HepG2 (cell line): ENCODE data around the gene CIROP. TPM values are rescaled to one million over a fixed set of nuclear protein-coding genes. Genes with fewer than 3 reads are reported as not detected.

Experiments
- ATF1 ChIP-seq: IDR thresholded peaks from 2 replicates; pipeline ENCODE4 v1.6.1; 2016; ENCODE audit warnings: mild to moderate bottlenecking, control low read depth
- CHCHD3 ChIP-seq: sonication (generic); formaldehyde crosslinking; IDR thresholded peaks from 2 replicates; pipeline ENCODE4 v1.8.0; 2022; ENCODE audit warnings: mild to moderate bottlenecking, missing genetic modification reagents, moderate library complexity
- FOXA3 ChIP-seq: IDR thresholded peaks from 2 replicates; pipeline ENCODE4 v1.6.1; 2016; ENCODE audit warnings: missing genetic modification reagents, missing compliant biosample characterization
- HCFC1 ChIP-seq: fragments of 150-350 bp; IDR thresholded peaks from 2 replicates; pipeline ENCODE4 v1.6.1; 2014; ENCODE audit warnings: low read depth, low read length
- HDAC6 ChIP-seq: fragments of 200-600 bp; sonication (generic); IDR thresholded peaks from 2 replicates; pipeline ENCODE4 v1.7.0; 2017; ENCODE audit warnings: mild to moderate bottlenecking, antibody characterized with exemption, low read length, low read depth
- HHEX ChIP-seq: IDR thresholded peaks from 2 replicates; pipeline ENCODE4 v1.6.1; 2016; ENCODE audit warnings: control low read depth
- SNAI1 ChIP-seq: sonication (generic); formaldehyde crosslinking; IDR thresholded peaks from 2 replicates; pipeline ENCODE4 v1.5.0; 2020; ENCODE audit warnings: mild to moderate bottlenecking, missing genetic modification reagents, borderline replicate concordance
- ZFP90 ChIP-seq: sonication (generic); formaldehyde crosslinking; IDR thresholded peaks from 2 replicates; pipeline ENCODE4 v1.8.0; 2022; ENCODE audit warnings: missing genetic modification reagents, mild to moderate bottlenecking, inconsistent platforms, borderline replicate concordance
- ZFX ChIP-seq: sonication (generic); formaldehyde crosslinking; IDR thresholded peaks from 2 replicates; pipeline ENCODE4 v1.4.0; 2020; ENCODE audit warnings: mild to moderate bottlenecking, low read depth, missing genetic modification reagents, moderate library complexity
- ZMYM4 ChIP-seq: sonication (generic); formaldehyde crosslinking; IDR thresholded peaks from 2 replicates; pipeline ENCODE4 v1.8.1; 2023; ENCODE audit warnings: mild to moderate bottlenecking, missing genetic modification reagents
- ZNF20 ChIP-seq: sonication (generic); formaldehyde crosslinking; IDR thresholded peaks from 2 replicates; pipeline ENCODE4 v1.4.0; 2020; ENCODE audit warnings: mild to moderate bottlenecking, moderate library complexity, missing genetic modification reagents
- ZNF3 ChIP-seq: IDR thresholded peaks from 2 replicates; pipeline ENCODE4 v1.7.0; 2017; ENCODE audit warnings: inconsistent platforms
- ZNF546 ChIP-seq: sonication (generic); formaldehyde crosslinking; conservative IDR thresholded peaks from 2 replicates; pipeline ENCODE4 v1.8.1; 2023; ENCODE audit warnings: mild to moderate bottlenecking, missing genetic modification reagents
- ZNF572 ChIP-seq: sonication (generic); formaldehyde crosslinking; IDR thresholded peaks from 2 replicates; pipeline ENCODE4 v1.5.1; 2020; ENCODE audit warnings: mild to moderate bottlenecking, missing genetic modification reagents
- ZNF879 ChIP-seq: sonication (generic); formaldehyde crosslinking; IDR thresholded peaks from 2 replicates; pipeline ENCODE4 v1.8.1; 2023; ENCODE audit warnings: missing genetic modification reagents
- ZSCAN12 ChIP-seq: sonication (generic); formaldehyde crosslinking; IDR thresholded peaks from 2 replicates; pipeline ENCODE4 v1.9.0; 2021; ENCODE audit warnings: mild to moderate bottlenecking, missing genetic modification reagents
- ZSCAN9 ChIP-seq: IDR thresholded peaks from 2 replicates; pipeline ENCODE4 v1.6.1; 2016; ENCODE audit warnings: borderline replicate concordance
- polyA plus RNA-seq, 8 experiments: library from polyadenylated mRNA; depleted of rRNA in 3 of 8; stranded (reverse) in 7 of 8; unstranded in 1 of 8; fragments of >200 nt; fragmentation: Illumina TruSeq in 4 of 8; extraction: Trizol in 4 of 8; gene quantifications; 2 replicates each; pipeline versions ENCODE4 v1.2.1 to v1.2.3, GENCODE V29; 2011 to 2016; ENCODE audit warnings: low read depth in 4 of 8, missing spikeins in 1 of 8, mixed read lengths in 1 of 8; ENCODE audit not compliant: insufficient read depth in 1 of 8
- total RNA-seq, 5 experiments: library from RNA; depleted of rRNA; stranded (reverse); fragments of >200 nt; fragmentation: Illumina TruSeq; extraction: Trizol; gene quantifications; 2 replicates each; pipeline ENCODE4 v1.2.3, GENCODE V29; 2016; ENCODE audit warnings: low read depth in 1 of 5
- TF ChIP-seq, protein P1 (sequence below): sonication (generic); formaldehyde crosslinking; IDR thresholded peaks from 2 replicates; pipeline ENCODE4 v1.4.0; 2020; ENCODE audit warnings: mild to moderate bottlenecking, missing genetic modification reagents
- TF ChIP-seq, protein P2 (sequence below): sonication (generic); formaldehyde crosslinking; conservative IDR thresholded peaks from 2 replicates; pipeline ENCODE4 v1.4.0; 2020; ENCODE audit warnings: missing genetic modification reagents
- TF ChIP-seq, protein P3 (sequence below): sonication (generic); formaldehyde crosslinking; IDR thresholded peaks from 2 replicates; pipeline ENCODE4 v1.4.0; 2020; ENCODE audit warnings: low read depth, mild to moderate bottlenecking, missing genetic modification reagents
- TF ChIP-seq, protein P4 (sequence below): sonication (generic); formaldehyde crosslinking; IDR thresholded peaks from 2 replicates; pipeline ENCODE4 v1.4.0; 2020; ENCODE audit warnings: low read depth, missing genetic modification reagents

The CIROP gene
- total and polyA plus RNA-seq, 2 of the 13 experiments (the other 11 are each of a cell fraction or from before 2014, with no cell fraction given): 0.07 TPM; not detected in 1

DNA sequence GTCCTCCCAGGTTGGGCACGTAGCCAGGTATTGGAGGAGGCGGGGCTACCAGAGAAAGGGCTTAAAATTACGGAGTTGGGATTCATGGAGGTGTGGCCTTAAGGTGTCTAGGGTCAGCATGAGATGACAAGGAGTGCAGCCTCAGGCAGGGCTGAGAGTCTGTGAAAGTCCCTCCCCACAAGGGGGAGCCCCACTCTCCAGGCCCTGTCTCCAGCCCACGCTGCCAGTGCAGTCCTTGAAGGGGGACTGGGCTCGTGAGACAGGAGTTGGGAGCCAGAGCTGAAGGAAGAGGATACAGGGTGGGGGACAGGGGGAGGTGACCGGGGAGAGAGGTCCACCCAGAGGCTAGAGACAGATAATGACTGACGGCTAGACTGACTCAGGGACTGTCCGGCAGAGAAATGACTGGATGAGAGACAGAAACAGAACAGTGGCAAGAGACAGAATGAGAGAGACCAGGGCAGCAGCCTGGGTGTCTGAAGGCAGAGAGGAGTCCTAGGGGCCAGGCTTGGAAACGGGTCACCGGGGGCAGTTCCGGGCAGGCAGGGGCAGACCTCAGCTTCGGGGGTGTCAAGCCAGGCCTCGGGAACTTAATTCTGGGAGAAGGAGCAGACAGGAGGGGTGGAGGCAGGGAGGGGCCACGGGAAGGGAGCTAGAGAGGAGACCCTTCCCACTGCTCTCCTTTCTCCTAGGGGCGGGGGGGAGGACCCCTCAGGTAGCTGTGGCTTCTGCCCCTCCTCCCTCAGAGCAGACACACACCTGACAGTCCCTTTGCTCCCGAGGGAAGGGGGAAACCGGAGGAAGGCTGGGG lies 48.4 kb downstream of the CIROP start (continued):
- TF ChIP-seq, protein P1, sequence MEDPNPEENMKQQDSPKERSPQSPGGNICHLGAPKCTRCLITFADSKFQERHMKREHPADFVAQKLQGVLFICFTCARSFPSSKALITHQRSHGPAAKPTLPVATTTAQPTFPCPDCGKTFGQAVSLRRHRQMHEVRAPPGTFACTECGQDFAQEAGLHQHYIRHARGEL (CRISPR knock-in tag): no peak
- TF ChIP-seq, protein P2, sequence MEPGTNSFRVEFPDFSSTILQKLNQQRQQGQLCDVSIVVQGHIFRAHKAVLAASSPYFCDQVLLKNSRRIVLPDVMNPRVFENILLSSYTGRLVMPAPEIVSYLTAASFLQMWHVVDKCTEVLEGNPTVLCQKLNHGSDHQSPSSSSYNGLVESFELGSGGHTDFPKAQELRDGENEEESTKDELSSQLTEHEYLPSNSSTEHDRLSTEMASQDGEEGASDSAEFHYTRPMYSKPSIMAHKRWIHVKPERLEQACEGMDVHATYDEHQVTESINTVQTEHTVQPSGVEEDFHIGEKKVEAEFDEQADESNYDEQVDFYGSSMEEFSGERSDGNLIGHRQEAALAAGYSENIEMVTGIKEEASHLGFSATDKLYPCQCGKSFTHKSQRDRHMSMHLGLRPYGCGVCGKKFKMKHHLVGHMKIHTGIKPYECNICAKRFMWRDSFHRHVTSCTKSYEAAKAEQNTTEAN (CRISPR knock-in tag): no peak
- TF ChIP-seq HHEX (CRISPR knock-in tag) (no peak), ZNF879 (CRISPR knock-in tag) (no peak), ZFX (CRISPR knock-in tag) (peak; percentile 77), ZSCAN12 (CRISPR knock-in tag) (no peak), ZNF20 (no peak), CHCHD3 (CRISPR knock-in tag) (no peak), FOXA3 (CRISPR knock-in tag) (peak; percentile 60), ZFP90 (CRISPR knock-in tag) (peak; percentile 71; the same call in 1 of the 2 replicates), ZNF546 (peak; percentile 34; the same call in 1 of the 2 replicates), ZSCAN9 (peak; percentile 53; the same call in 1 of the 2 replicates), ZNF3 (CRISPR knock-in tag) (no peak), SNAI1 (no peak), ZMYM4 (CRISPR knock-in tag) (peak; percentile 26; the same call in 1 of the 2 replicates), HCFC1 (no peak), ATF1 (CRISPR knock-in tag) (no peak), HDAC6 (no peak), ZNF572 (no peak; the same call in 1 of the 2 replicates)
- TF ChIP-seq, protein P3, sequence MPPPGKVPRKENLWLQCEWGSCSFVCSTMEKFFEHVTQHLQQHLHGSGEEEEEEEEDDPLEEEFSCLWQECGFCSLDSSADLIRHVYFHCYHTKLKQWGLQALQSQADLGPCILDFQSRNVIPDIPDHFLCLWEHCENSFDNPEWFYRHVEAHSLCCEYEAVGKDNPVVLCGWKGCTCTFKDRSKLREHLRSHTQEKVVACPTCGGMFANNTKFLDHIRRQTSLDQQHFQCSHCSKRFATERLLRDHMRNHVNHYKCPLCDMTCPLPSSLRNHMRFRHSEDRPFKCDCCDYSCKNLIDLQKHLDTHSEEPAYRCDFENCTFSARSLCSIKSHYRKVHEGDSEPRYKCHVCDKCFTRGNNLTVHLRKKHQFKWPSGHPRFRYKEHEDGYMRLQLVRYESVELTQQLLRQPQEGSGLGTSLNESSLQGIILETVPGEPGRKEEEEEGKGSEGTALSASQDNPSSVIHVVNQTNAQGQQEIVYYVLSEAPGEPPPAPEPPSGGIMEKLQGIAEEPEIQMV (CRISPR knock-in tag): 0 out of 2 replicates have a peak, but pooled peaks have one; percentile 17
- TF ChIP-seq, protein P4, sequence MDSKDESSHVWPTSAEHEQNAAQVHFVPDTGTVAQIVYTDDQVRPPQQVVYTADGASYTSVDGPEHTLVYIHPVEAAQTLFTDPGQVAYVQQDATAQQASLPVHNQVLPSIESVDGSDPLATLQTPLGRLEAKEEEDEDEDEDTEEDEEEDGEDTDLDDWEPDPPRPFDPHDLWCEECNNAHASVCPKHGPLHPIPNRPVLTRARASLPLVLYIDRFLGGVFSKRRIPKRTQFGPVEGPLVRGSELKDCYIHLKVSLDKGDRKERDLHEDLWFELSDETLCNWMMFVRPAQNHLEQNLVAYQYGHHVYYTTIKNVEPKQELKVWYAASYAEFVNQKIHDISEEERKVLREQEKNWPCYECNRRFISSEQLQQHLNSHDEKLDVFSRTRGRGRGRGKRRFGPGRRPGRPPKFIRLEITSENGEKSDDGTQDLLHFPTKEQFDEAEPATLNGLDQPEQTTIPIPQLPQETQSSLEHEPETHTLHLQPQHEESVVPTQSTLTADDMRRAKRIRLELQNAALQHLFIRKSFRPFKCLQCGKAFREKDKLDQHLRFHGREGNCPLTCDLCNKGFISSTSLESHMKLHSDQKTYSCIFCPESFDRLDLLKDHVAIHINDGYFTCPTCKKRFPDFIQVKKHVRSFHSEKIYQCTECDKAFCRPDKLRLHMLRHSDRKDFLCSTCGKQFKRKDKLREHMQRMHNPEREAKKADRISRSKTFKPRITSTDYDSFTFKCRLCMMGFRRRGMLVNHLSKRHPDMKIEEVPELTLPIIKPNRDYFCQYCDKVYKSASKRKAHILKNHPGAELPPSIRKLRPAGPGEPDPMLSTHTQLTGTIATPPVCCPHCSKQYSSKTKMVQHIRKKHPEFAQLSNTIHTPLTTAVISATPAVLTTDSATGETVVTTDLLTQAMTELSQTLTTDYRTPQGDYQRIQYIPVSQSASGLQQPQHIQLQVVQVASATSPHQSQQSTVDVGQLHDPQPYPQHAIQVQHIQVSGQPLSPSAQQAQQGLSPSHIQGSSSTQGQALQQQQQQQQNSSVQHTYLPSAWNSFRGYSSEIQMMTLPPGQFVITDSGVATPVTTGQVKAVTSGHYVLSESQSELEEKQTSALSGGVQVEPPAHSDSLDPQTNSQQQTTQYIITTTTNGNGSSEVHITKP (CRISPR knock-in tag): 0 out of 2 replicates have a peak, but pooled peaks have one; percentile 55
